ENCODE data around the gene ASB6. TPM values are rescaled to one million over a fixed set of nuclear protein-coding genes. Genes with fewer than 3 reads are reported as not detected.

The ASB6 gene
- total RNA-seq, 4 donors from 2014 or later = 15.4 to 22.5 (median 17.6) TPM

DNA sequence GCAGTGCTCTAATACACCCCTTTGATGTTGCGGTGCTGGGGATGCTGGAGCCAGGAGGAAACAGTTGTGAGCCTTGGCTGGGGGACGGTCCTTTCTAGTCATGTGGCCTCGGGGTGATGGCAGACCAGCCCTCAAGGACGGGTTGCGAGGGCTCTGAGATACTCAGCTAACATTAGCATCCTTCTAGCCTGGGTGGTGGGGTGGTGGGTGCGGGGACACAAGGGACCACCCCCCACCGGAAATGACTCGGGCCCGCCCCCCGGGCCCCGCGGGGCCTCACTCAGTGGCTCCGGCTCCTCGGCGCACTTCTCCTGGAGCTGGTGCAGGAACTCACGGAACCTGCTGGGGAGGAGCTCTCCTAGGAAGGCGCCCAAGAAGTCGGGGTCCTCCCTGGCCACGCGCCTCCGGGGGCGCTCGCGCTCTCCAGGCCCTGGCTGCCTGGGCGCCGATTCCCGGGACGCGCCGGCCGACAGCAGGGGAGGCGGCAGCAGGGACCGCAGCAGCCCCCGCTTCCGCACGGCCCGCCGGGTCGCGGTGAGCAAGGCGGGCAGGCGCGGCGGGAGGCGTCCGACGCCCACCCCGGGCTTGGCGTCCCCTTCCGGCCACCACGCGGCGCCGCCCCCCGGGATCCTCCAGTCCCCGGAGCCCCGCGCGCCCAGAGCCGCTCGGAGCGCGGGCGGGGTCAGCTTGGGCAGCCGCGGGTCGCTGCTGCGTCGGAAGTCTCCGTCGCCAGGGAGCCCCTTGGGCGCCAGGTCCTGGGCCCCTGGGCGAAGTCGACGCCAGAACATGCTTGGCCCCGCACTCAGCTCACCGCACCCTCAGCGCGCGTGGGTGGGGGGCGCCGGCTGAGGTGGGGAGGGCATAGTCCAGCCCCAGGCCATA is 21.9 kb downstream of the ASB6 start:
- 0% methylated on average over 2 of the region's 82 CpGs; no CpG with 5 or more reads in 1 of the 2 donors for WGBS, 2 donors

DNA sequence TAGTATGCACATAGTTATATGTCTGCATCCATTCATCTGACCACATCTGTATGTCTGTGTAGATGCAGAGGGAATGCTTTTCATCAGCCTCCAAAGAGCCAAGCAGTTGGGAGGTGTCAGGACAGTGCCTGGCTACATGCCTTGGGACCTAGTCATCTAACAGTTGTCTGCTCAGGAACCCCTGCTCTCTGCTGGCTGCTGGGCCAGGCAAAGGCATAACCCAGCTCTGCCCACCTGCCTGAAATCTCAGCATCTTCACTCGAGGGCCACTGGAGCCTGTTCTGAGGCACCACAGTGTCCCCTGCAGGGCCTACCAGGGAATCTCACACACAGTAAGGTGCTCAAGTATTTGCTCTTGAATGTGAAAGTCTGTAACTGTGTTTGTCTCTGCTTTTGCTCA is 24.8 kb downstream of the ASB6 start:
- H3K4me1 ChIP-seq = peaks cover 6 to 15% (median 12%) of the 10 kb centered on the region in 3 donors
- TF ChIP-seq POLR2A (IDR thresholded peaks at IDR 0.05) = no peak
- TF ChIP-seq, protein P1, sequence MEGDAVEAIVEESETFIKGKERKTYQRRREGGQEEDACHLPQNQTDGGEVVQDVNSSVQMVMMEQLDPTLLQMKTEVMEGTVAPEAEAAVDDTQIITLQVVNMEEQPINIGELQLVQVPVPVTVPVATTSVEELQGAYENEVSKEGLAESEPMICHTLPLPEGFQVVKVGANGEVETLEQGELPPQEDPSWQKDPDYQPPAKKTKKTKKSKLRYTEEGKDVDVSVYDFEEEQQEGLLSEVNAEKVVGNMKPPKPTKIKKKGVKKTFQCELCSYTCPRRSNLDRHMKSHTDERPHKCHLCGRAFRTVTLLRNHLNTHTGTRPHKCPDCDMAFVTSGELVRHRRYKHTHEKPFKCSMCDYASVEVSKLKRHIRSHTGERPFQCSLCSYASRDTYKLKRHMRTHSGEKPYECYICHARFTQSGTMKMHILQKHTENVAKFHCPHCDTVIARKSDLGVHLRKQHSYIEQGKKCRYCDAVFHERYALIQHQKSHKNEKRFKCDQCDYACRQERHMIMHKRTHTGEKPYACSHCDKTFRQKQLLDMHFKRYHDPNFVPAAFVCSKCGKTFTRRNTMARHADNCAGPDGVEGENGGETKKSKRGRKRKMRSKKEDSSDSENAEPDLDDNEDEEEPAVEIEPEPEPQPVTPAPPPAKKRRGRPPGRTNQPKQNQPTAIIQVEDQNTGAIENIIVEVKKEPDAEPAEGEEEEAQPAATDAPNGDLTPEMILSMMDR (IDR thresholded peaks at IDR 0.05) = peak in 4 of 6 experiments; percentile 4 to 56 (median 17)
- no peaks in the 10 kb centered on the region for H3K9me3 ChIP-seq
- H3K4me3 ChIP-seq = no peak overlapping the region
- no peak overlapping the region for H3K27ac ChIP-seq
- intact Hi-C loops (cut with DNase I) = no loop called here
- DNase-seq = no peak
- peaks cover 0 to 46% (median 0%) of the 10 kb centered on the region in 4 donors for H3K27me3 ChIP-seq
- no peaks in the 10 kb centered on the region for H3K36me3 ChIP-seq
- 0 to 17% methylated on average over 1 of the region's 1 CpG for WGBS, 2 donors

More for the DNA sequence above, 21.9 kb downstream of the ASB6 start:
- intact Hi-C loops (cut with DNase I) = no loop called here
- peaks cover 6 to 27% (median 12%) of the 10 kb centered on the region in 3 donors for H3K4me1 ChIP-seq
- H3K36me3 ChIP-seq = no peaks in the 10 kb centered on the region
- peak overlapping the region; percentile 39 to 66 (median 52) for H3K4me3 ChIP-seq
- no peaks in the 10 kb centered on the region for H3K9me3 ChIP-seq
- peak overlapping the region in 3 of 4 donors; percentile 0 to 45 (median 30) for H3K27ac ChIP-seq
- no peak for DNase-seq
- H3K27me3 ChIP-seq = peaks cover 0 to 29% (median 0%) of the 10 kb centered on the region in 4 donors
- TF ChIP-seq POLR2A (IDR thresholded peaks at IDR 0.05) = no peak
- TF ChIP-seq, protein P1 (IDR thresholded peaks at IDR 0.05) = peak in 1 of 6 experiments; percentile 7

DNA sequence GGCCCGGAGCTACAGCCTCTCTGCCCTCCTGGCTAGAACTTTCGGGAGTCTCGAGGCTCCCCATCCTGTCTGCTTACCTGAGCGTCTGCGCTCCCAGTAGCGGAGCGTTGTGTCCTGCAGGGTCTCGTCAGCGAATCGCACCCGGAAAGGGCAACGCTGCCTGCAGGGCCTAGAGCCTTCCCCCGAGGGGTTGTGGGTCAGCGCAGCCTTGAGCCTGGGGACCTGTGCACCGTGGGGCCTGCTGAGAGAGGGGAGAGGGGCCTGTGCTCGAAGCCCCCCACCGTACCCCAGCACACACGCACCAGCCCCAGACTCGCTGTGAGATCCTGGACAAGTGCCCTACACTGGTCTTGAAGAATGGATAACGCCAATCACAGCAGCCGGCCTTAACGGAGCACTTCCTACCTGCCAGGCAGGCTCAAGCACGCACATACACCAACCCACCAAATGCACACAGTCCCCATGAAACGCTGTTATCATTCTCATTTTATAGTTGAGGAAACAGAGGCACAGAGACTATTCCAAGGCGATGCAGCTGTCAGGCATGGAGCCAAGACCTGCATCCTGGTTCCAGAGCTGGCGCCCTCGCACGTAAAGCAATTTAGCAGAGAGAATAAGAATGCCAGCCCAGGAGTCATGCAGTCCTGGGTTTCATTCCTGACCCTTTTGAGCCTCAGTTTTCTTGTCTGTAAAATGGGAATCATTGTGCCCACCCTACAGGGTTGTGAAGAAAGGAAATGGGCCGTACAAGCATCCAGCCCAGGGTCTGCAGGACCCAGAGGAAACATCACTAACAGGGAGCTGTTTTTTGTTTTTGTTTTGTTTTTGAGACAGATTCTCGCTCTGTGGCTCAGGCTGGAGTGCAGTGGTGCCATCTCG is 26.3 kb downstream of the ASB6 start:
- Histone ChIP-seq H3K4me1 (peaks cover 12 to 24% (median 20%) of the 10 kb centered on the region in 3 donors), H3K27ac (no peak overlapping the region), H3K36me3 (no peaks in the 10 kb centered on the region), H3K4me3 (no peak overlapping the region), H3K27me3 (peaks cover 0 to 39% (median 0%) of the 10 kb centered on the region in 4 donors), H3K9me3 (no peaks in the 10 kb centered on the region)
- no peak for TF ChIP-seq POLR2A (IDR thresholded peaks at IDR 0.05)
- TF ChIP-seq, protein P1 (IDR thresholded peaks at IDR 0.05) = no peak
- intact Hi-C loops (cut with DNase I) = no loop called here
- WGBS, 2 donors = 43 to 59% methylated on average over 7 to 15 of the region's 31 CpGs
- no peak for DNase-seq

DNA sequence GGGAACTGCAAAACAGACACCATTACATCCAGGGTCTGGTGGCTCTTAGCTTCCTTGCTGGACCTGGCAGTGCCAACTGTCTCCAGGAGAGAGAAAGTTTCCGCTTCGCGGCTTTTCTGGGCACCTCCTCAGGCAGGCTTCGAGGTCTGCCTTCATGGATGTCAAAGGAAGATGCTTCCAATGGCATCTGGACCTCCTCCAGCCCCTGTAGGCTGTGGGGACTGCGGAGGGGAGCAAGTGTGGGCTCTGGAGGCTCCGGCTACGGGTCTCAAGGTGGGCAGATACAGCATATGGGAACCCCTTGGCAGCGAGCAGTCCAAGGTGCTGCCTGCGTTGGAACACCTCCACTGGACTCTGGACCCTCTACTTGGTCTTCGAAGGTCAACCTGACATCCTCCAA is 27.0 kb downstream of the ASB6 start:
- intact Hi-C loops (cut with DNase I) = loop anchor here (5.0 kb wide), 2 partner anchors 123 to 478 kb away; no protein-coding TSS in a partner anchor
- WGBS, 2 donors = 58 to 86% methylated on average over 4 to 6 of the region's 10 CpGs
- no peak for DNase-seq
- H3K27ac ChIP-seq = no peak overlapping the region
- no peak overlapping the region for H3K4me3 ChIP-seq
- TF ChIP-seq, protein P1 (IDR thresholded peaks at IDR 0.05) = no peak
- no peak for TF ChIP-seq POLR2A (IDR thresholded peaks at IDR 0.05)
- peaks cover 9 to 24% (median 14%) of the 10 kb centered on the region in 3 donors for H3K4me1 ChIP-seq
- H3K27me3 ChIP-seq = peaks cover 0 to 31% (median 0%) of the 10 kb centered on the region in 4 donors
- no peaks in the 10 kb centered on the region for H3K9me3 ChIP-seq
- H3K36me3 ChIP-seq = no peaks in the 10 kb centered on the region
